Measurements from ENCODE around the gene CLEC4C.
"Not testable (repeated sequence)": the region's sequence is repeated elsewhere in the genome, so short reads cannot be mapped to it uniquely, and the experiment has no call there.

CLEC4C gene

GRCh38 chr12:7782055-7782454 is 34.9 kb upstream of the CLEC4C start:
- no peak for TF ChIP-seq CTCF (IDR thresholded peaks at IDR 0.05; ENCODE audit: low read depth, low read length)
- DNase-seq (ENCODE audit: low read depth, low spot score) = no peak
- no peak overlapping the region for H3K4me3 ChIP-seq (ENCODE audit: low read depth, low read length)
- in situ Hi-C loops (cut with HindIII; ENCODE audit: low sequenced_read_pairs) = no loop called here

- in situ Hi-C loops (cut with HindIII; ENCODE audit: low sequenced_read_pairs) = no loop called here
- no peak for TF ChIP-seq CTCF (IDR thresholded peaks at IDR 0.05; ENCODE audit: low read depth, low read length)
- no peak for DNase-seq (ENCODE audit: low read depth, low spot score)
- H3K4me3 ChIP-seq (ENCODE audit: low read depth, low read length) = no peak overlapping the region
Observed at GRCh38 chr12:7781274-7781673, 34.1 kb upstream of the CLEC4C start.

GRCh38 chr12:7769999-7770398 is 22.8 kb upstream of the CLEC4C start:
- H3K4me3 ChIP-seq (ENCODE audit: low read depth, low read length) = no peak overlapping the region
- no peak for TF ChIP-seq CTCF (IDR thresholded peaks at IDR 0.05; ENCODE audit: low read depth, low read length)
- no peak for DNase-seq (ENCODE audit: low read depth, low spot score)
- in situ Hi-C loops (cut with HindIII; ENCODE audit: low sequenced_read_pairs) = no loop called here

- DNase-seq (ENCODE audit: low read depth, low spot score) = no peak
- no peak overlapping the region for H3K4me3 ChIP-seq (ENCODE audit: low read depth, low read length)
- no peak for TF ChIP-seq CTCF (IDR thresholded peaks at IDR 0.05; ENCODE audit: low read depth, low read length)
- in situ Hi-C loops (cut with HindIII; ENCODE audit: low sequenced_read_pairs) = no loop called here
Observed at GRCh38 chr12:7758766-7759140, 11.6 kb upstream of the CLEC4C start.

- no peak for DNase-seq (ENCODE audit: low read depth, low spot score)
- in situ Hi-C loops (cut with HindIII; ENCODE audit: low sequenced_read_pairs) = no loop called here
- no peak overlapping the region for H3K4me3 ChIP-seq (ENCODE audit: low read depth, low read length)
- no peak for TF ChIP-seq CTCF (IDR thresholded peaks at IDR 0.05; ENCODE audit: low read depth, low read length)
Observed at GRCh38 chr12:7756993-7757392, 9.8 kb upstream of the CLEC4C start.

- DNase-seq (ENCODE audit: low read depth, low spot score); H3K4me3 ChIP-seq (ENCODE audit: low read depth, low read length); in situ Hi-C loops (cut with HindIII; ENCODE audit: low sequenced_read_pairs): not testable (repeated sequence)
Observed at GRCh38 chr12:7755668-7756067, 8.5 kb upstream of the CLEC4C start.

GRCh38 chr12:7751941-7752922 is 5.1 kb upstream of the CLEC4C start:
- in situ Hi-C loops (cut with HindIII; ENCODE audit: low sequenced_read_pairs); DNase-seq (ENCODE audit: low read depth, low spot score); H3K4me3 ChIP-seq (ENCODE audit: low read depth, low read length): not testable (repeated sequence)

Data from astrocyte of the spinal cord (primary cell).